A549 (cell line): ENCODE data around the gene CCNQ. TPM values are rescaled to one million over a fixed set of nuclear protein-coding genes. Genes with fewer than 3 reads are reported as not detected.

Experiments used
- ATAC-seq, 2 experiments: fragments of 200-7000 bp in 1 of 2; fragments of >200 bp in 1 of 2; cut with Nextera tagmentation in 1 of 2; cut with Tn5 transposase in 1 of 2; 3 replicates each; pipeline versions ENCODE4 v1.8.0 to v1.9.1; 2018 to 2020; ENCODE audit warnings: mild to moderate bottlenecking in 1 of 2, moderate library complexity in 1 of 2
- CTCF ChIA-PET: fragments of 300-600 bp; sonication (Branson Sonifier 250); formaldehyde crosslinking; extraction: SDS; loops from one replicate; lab custom pipeline; 2021; ENCODE audit warnings: antibody characterized with exemption, inconsistent platforms; lab: Yijun Ruan, JAX
- POLR2A ChIA-PET: fragments of 350-600 bp; formaldehyde crosslinking; extraction: SDS; loops from one replicate; lab custom pipeline; 2021; ENCODE audit warnings: antibody characterized with exemption, inconsistent platforms; lab: Yijun Ruan, JAX
- DNase-seq, 2 experiments: peaks; one replicate each; pipeline versions ENCODE4 v3.0.0 to v3.0.0-alpha.2; 2011 to 2016; ENCODE audit warnings: low read depth in 1 of 2, low spot score in 1 of 2
- FAIRE-seq: peaks from 2 replicates; lab custom pipeline; 2011; peaks lifted over from hg19 to GRCh38; lab: Jason Lieb, UNC
- H3K27ac ChIP-seq, 2 experiments: fragments of >200 bp; sonication (Bioruptor Twin); formaldehyde crosslinking; 3 replicates each; pipeline ENCODE4 v1.5.1; 2016 to 2017
- H3K4me1 ChIP-seq: fragments of >200 bp; sonication (Bioruptor Twin); formaldehyde crosslinking; 3 replicates; pipeline ENCODE4 v1.6.1; 2016
- H3K4me2 ChIP-seq: fragments of >200 bp; sonication (Bioruptor Twin); formaldehyde crosslinking; 3 replicates; pipeline ENCODE4 v1.6.1; 2016
- H3K4me3 ChIP-seq: fragments of >200 bp; sonication (Bioruptor Twin); formaldehyde crosslinking; 3 replicates; pipeline ENCODE4 v1.5.1; 2016
- H3K9me3 ChIP-seq: fragments of >200 bp; sonication (Bioruptor Twin); formaldehyde crosslinking; 3 replicates; pipeline ENCODE4 v1.6.1; 2016
- CBX2 ChIP-seq: fragments of 200-600 bp; sonication (generic); IDR thresholded peaks from 2 replicates; pipeline ENCODE4 v1.6.1; 2016; ENCODE audit warnings: low read depth, mild to moderate bottlenecking, borderline replicate concordance
- CBX8 ChIP-seq: fragments of 200-600 bp; sonication (generic); IDR thresholded peaks from 2 replicates; pipeline ENCODE4 v1.6.1; 2016
- CHD2 ChIP-seq: fragments of 150-350 bp; IDR thresholded peaks from 2 replicates; pipeline ENCODE4 v1.6.1; 2014; ENCODE audit warnings: low read length; ENCODE audit not compliant: partially characterized antibody
- CHD4 ChIP-seq: fragments of 200-600 bp; sonication (generic); IDR thresholded peaks from 2 replicates; pipeline ENCODE4 v1.6.1; 2016; ENCODE audit warnings: antibody characterized with exemption, mild to moderate bottlenecking, borderline replicate concordance
- EHMT2 ChIP-seq: fragments of 200-600 bp; sonication (generic); IDR thresholded peaks from 2 replicates; pipeline ENCODE4 v1.6.1; 2016; ENCODE audit warnings: antibody characterized with exemption, low read depth, mild to moderate bottlenecking, moderate library complexity
- ESRRA ChIP-seq: fragments of 150-350 bp; IDR thresholded peaks from 2 replicates; pipeline ENCODE4 v1.6.1; 2014; ENCODE audit warnings: mild to moderate bottlenecking, low read length, borderline replicate concordance
- FOSL2 ChIP-seq, 2 experiments: fragments of 450-650 bp in 1 of 2; fragments of >200 bp in 1 of 2; sonication (Bioruptor Twin) in 1 of 2; formaldehyde crosslinking; IDR thresholded peaks; 2 replicates each; pipeline versions ENCODE4 v1.5.0 to v1.6.1; 2016 to 2020; ENCODE audit warnings: mild to moderate bottlenecking in 1 of 2, moderate library complexity in 1 of 2
- GATA3 ChIP-seq: IDR thresholded peaks from 2 replicates; pipeline ENCODE4 v1.6.1; 2012; ENCODE audit warnings: borderline replicate concordance
- HDAC2 ChIP-seq: fragments of 200-600 bp; sonication (generic); IDR thresholded peaks from 2 replicates; pipeline ENCODE4 v1.6.1; 2016
- HOXB13 ChIP-seq: fragments of 250-450 bp; sonication (Bioruptor Pico); IDR thresholded peaks from 2 replicates; pipeline ENCODE4 v1.5.0; 2020; ENCODE audit warnings: low read depth, mild to moderate bottlenecking, moderate library complexity
- MAZ ChIP-seq: fragments of 150-350 bp; IDR thresholded peaks from 2 replicates; pipeline ENCODE4 v1.6.1; 2014; ENCODE audit warnings: antibody characterized with exemption, low read depth, low read length, borderline replicate concordance
- NR3C1 ChIP-seq: fragments of >200 bp; sonication (Bioruptor Twin); formaldehyde crosslinking; IDR thresholded peaks from 3 replicates; pipeline ENCODE4 v1.6.1; 2017
- RAD21 ChIP-seq, 2 experiments: fragments of >200 bp in 1 of 2; sonication (Bioruptor Twin) in 1 of 2; formaldehyde crosslinking in 1 of 2; IDR thresholded peaks in 1 of 2; conservative IDR thresholded peaks in 1 of 2; 2 replicates in 1 of 2; 3 replicates in 1 of 2; pipeline ENCODE4 v1.6.1; 2012 to 2018; ENCODE audit warnings: inconsistent platforms in 1 of 2
- RARB ChIP-seq: fragments of 250-450 bp; sonication (Bioruptor Pico); IDR thresholded peaks from 2 replicates; pipeline ENCODE4 v1.8.0; 2021; ENCODE audit warnings: mild to moderate bottlenecking, moderate library complexity
- RCOR1 ChIP-seq: fragments of 150-350 bp; IDR thresholded peaks from 2 replicates; pipeline ENCODE4 v1.6.1; 2014; ENCODE audit warnings: antibody characterized with exemption, low read length, low read depth
- SMC3 ChIP-seq: fragments of >200 bp; sonication (Bioruptor Twin); formaldehyde crosslinking; IDR thresholded peaks from 3 replicates; pipeline ENCODE4 v1.6.1; 2018; ENCODE audit warnings: inconsistent platforms
- SREBF2 ChIP-seq: fragments of 450-650 bp; IDR thresholded peaks from 2 replicates; pipeline ENCODE4 v1.6.1; 2014; ENCODE audit warnings: mild to moderate bottlenecking, moderate library complexity
- USF2 ChIP-seq: fragments of 450-650 bp; IDR thresholded peaks from 2 replicates; pipeline ENCODE4 v1.6.1; 2014; ENCODE audit warnings: antibody characterized with exemption
- WGBS: methylation state at CpG from one replicate; pipeline ENCODE4 v1.1.6; 2017; ENCODE audit errors: missing lambda C conversion rate; 5-methylcytosine and 5-hydroxymethylcytosine counted together
- polyA plus RNA-seq, 4 experiments: library from polyadenylated mRNA; depleted of rRNA in 3 of 4; stranded (reverse); fragments of >200 nt; fragmentation: RNase III in 1 of 4; extraction: RNeasy Plus Mini Kit Qiagen cat#74134 plus additional on column Dnase treatment in 1 of 4; gene quantifications; 2 replicates in 3 of 4; 3 replicates in 1 of 4; pipeline ENCODE4 v1.2.3, GENCODE V29; 2011 to 2017
- TF ChIP-seq, protein P1 (sequence below): fragments of >200 bp; sonication (Bioruptor Twin); formaldehyde crosslinking; IDR thresholded peaks from 3 replicates; pipeline ENCODE4 v1.5.1; 2016

The CCNQ gene
- polyA plus RNA-seq, 2 of the 4 experiments (the other 2 are of a cell fraction), result 25.6 to 32.0 TPM

- Histone ChIP-seq H3K4me1 (no peaks in the 10 kb centered on the region), H3K9me3 (no peaks in the 10 kb centered on the region), H3K4me3 (no peak overlapping the region), H3K27ac (no peak overlapping the region), H3K4me2 (no peak overlapping the region)
- 66% methylated on average over 17 of the region's 19 CpGs for WGBS
- TF ChIP-seq MAZ, result no peak
- no peak for TF ChIP-seq GATA3
- TF ChIP-seq RCOR1, result no peak
- TF ChIP-seq ESRRA, result no peak
- TF ChIP-seq SMC3, result no peak
- TF ChIP-seq EHMT2, result no peak
- TF ChIP-seq HOXB13 (CRISPR knock-in tag), result no peak
- TF ChIP-seq SREBF2, result no peak
- no peak for TF ChIP-seq CBX8
- TF ChIP-seq USF2, result no peak
- no peak for TF ChIP-seq NR3C1
- TF ChIP-seq RARB, result no peak
- DNase-seq (no peak), FAIRE-seq (no peak), ATAC-seq (no peak)
- POLR2A ChIA-PET, result no interaction called here
- CTCF ChIA-PET, result interaction anchor here (5.5 kb wide), 1 partner anchor 109 kb away, joined by 46 read pairs; no protein-coding TSS in a partner anchor
Observed at GRCh38 chrX:153557618-153558355, 41.2 kb downstream of the CCNQ start.

GRCh38 chrX:153556767-153557166, 42.2 kb downstream of the CCNQ start:
- 46% methylated on average over 4 of the region's 12 CpGs for WGBS
- TF ChIP-seq FOSL2 (IDR thresholded peaks at IDR 0.05), result no peak
- no peak for TF ChIP-seq FOSL2 (CRISPR knock-in tag; IDR thresholded peaks at IDR 0.05)
- TF ChIP-seq SMC3, result no peak
- TF ChIP-seq EHMT2, result no peak
- no peak for TF ChIP-seq RAD21 (conservative IDR thresholded peaks at IDR 0.05 in 1 of 2, IDR thresholded peaks at IDR 0.05 in 1 of 2)
- DNase-seq (no peak), FAIRE-seq (no peak), ATAC-seq (no peak)
- H3K4me3 ChIP-seq, result no peak overlapping the region
- H3K4me2 ChIP-seq, result no peak overlapping the region
- no peaks in the 10 kb centered on the region for H3K9me3 ChIP-seq
- H3K27ac ChIP-seq, result no peak overlapping the region
- POLR2A ChIA-PET, result no interaction called here
- CTCF ChIA-PET, result interaction anchor here (0.5 to 5.6 kb wide), 9 partner anchors 8 to 152 kb away, joined by 3 to 50 read pairs (median 4); no protein-coding TSS in a partner anchor
- no peaks in the 10 kb centered on the region for H3K4me1 ChIP-seq

DNA sequence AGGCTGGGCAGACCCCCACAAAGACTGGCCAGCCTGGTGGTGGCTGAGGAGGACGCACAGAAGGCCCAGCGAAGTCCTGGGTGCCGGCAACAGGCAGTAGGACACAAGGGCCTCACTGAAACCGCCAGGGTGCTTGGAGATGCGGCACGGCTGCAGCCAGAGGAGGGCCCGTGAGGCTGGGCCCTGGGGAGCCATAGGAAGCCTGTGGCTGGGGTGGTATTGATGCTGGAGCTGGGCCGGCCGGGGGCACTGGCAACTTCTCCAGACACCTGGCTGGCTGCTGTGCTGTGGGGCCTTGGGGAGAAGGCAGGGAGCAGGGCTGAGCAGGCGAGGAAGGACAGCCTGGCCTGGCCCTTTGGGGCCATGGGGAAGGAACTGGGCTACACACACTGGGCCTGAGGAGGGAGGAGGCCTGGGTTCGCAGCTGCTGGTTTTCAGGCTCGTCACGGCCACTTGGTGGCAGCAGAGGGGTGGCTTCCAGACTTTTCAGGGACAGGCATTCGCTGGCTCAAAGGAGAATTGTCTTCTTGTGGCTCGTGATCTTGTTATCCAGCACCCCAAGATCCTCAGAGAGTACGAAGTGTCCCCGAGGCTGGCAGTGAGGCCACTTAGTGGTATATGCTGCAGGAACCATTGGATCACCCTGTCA, 44.3 kb downstream of the CCNQ start:
- H3K4me3 ChIP-seq, result no peak overlapping the region
- ChIA-PET POLR2A (no interaction called here), CTCF (interaction anchor here (0.7 to 5.6 kb wide), 38 partner anchors 10 to 601 kb away, joined by 3 to 50 read pairs (median 4); partner anchors contain the start of gene HAUS7)
- peak; percentile 80 to 94 for ATAC-seq
- peak; percentile 60 to 62 for DNase-seq
- no peak overlapping the region for H3K27ac ChIP-seq
- no peaks in the 10 kb centered on the region for H3K4me1 ChIP-seq
- H3K9me3 ChIP-seq, result no peaks in the 10 kb centered on the region
- no peak overlapping the region for H3K4me2 ChIP-seq
- TF ChIP-seq CHD4, result no peak
- peak; percentile 64 for TF ChIP-seq SMC3
- no peak for TF ChIP-seq CHD2
- TF ChIP-seq CBX2, result no peak
- TF ChIP-seq, protein P1, sequence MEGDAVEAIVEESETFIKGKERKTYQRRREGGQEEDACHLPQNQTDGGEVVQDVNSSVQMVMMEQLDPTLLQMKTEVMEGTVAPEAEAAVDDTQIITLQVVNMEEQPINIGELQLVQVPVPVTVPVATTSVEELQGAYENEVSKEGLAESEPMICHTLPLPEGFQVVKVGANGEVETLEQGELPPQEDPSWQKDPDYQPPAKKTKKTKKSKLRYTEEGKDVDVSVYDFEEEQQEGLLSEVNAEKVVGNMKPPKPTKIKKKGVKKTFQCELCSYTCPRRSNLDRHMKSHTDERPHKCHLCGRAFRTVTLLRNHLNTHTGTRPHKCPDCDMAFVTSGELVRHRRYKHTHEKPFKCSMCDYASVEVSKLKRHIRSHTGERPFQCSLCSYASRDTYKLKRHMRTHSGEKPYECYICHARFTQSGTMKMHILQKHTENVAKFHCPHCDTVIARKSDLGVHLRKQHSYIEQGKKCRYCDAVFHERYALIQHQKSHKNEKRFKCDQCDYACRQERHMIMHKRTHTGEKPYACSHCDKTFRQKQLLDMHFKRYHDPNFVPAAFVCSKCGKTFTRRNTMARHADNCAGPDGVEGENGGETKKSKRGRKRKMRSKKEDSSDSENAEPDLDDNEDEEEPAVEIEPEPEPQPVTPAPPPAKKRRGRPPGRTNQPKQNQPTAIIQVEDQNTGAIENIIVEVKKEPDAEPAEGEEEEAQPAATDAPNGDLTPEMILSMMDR, result peak; percentile 62
- peak; percentile 68 to 74 for TF ChIP-seq RAD21 (conservative IDR thresholded peaks at IDR 0.05 in 1 of 2, IDR thresholded peaks at IDR 0.05 in 1 of 2)
- TF ChIP-seq HDAC2, result no peak
- 37% methylated on average over 15 of the region's 17 CpGs for WGBS
- FAIRE-seq, result no peak
